SH-SY5Y (cell line): Measurements from ENCODE around the gene NECTIN1.

Experiments
- GATA2 ChIP-seq: IDR thresholded peaks from 2 replicates; pipeline ENCODE4 v1.6.1; 2011; ENCODE audit warnings: mild to moderate bottlenecking, low read depth, low read length
- GATA3 ChIP-seq: IDR thresholded peaks from 2 replicates; pipeline ENCODE4 v1.6.1; 2011; ENCODE audit warnings: low read depth, mild to moderate bottlenecking, low read length, moderate library complexity

NECTIN1 gene

GRCh38 chr11:119708384-119708783 is 20.6 kb downstream of the NECTIN1 start:
- TF ChIP-seq GATA3 (no peak), GATA2 (no peak)

DNA sequence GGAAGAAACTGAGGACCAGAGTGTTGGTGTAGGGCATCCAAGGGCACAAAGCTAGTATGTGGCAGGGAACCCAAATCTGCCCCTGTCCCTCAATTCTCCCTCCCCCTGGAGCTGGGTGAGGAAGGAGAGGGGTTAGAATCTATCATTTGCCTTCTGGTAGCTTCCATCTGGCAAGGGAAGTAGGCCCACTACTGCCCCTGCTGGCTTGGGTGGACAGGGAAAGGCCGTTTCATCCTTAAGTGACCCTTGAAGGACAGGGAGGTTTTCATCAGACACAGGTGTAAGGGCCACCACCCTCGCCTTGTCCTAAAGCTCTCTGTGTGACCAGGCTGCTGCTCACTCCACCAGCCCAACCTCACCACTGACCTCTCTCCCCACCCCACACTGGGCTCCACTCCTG is 22.1 kb downstream of the NECTIN1 start:
- no peak for TF ChIP-seq GATA3

DNA sequence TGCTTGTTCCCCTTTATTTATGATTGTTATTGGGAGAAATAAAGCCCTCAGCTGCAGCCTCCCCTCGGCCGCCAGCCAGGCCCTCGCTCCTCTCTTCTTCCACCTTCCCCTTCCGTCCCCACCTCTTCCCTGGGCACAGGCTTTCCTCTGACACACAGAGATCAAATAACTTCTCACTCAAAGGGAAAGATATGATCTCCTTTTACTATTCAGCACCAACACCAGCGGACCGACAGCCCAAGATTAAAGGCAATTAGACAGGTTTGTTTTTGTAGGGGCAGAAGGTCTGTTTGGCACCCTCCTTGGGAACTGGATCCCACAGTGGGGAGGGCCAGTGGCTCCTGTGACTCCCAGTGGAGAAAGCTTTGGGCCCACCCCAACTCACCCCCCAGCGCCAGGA is 23.0 kb downstream of the NECTIN1 start:
- TF ChIP-seq GATA3 (no peak), GATA2 (no peak)

- TF ChIP-seq GATA2 (no peak), GATA3 (no peak)
Measured at GRCh38 chr11:119705362-119705761, 23.6 kb downstream of the NECTIN1 start.

GRCh38 chr11:119704849-119705248 is 24.2 kb downstream of the NECTIN1 start:
- TF ChIP-seq GATA2, result no peak
- TF ChIP-seq GATA3, result no peak

DNA sequence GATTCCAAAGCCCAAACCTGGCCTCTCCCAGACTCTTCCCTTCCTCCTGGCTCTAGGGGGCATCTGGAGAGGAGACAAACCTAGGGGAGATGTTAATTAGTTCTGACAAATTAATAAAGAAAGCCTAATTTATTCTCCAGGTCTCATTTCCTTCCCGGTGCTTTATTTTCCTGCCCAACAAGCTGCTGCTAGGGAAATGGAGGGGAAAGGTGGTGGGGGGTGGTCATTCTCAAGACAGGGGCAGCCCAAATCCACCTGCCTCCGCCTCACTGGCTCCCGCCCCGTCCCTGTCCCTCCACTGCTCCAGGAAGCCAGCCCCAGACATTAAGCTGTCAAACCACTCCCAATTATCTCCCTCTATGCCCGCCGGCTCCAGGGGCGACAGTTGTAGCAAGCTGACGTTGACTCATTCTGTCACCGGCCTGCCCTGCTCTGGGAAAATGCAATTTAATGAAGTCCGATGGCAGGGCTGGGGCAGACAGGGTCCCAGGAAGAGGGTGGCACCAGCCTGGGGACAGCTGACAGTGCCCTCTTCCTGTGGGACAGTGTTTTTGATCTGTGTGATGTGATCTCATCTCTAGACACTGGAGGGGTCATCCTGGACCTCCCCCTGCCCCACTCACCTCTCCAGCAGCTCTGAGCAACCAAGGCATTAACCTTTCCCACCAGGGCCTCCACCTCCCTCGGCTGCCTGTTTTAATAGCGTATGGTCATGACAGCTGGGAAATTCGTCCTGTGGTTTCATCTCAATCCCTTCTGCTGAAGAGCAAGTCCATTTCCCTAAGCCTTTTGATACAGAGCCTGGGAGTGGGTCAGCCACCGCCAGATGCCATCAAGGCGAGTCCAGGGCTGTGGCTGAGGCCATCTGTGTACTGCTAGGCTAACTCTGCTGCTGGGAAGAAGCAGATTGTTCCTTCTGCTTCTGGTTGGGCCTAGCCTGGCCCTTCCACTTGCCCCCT is 27.1 kb downstream of the NECTIN1 start:
- no peak for TF ChIP-seq GATA3
- TF ChIP-seq GATA2, result no peak

- TF ChIP-seq GATA3, result no peak
- no peak for TF ChIP-seq GATA2
Measured at GRCh38 chr11:119700536-119701346, 28.3 kb downstream of the NECTIN1 start.

GRCh38 chr11:119700030-119700429 is 29.0 kb downstream of the NECTIN1 start:
- no peak for TF ChIP-seq GATA2
- TF ChIP-seq GATA3, result no peak

GRCh38 chr11:119699227-119699626 is 29.8 kb downstream of the NECTIN1 start:
- TF ChIP-seq GATA3 (no peak), GATA2 (no peak)

GRCh38 chr11:119697882-119698281 is 31.1 kb downstream of the NECTIN1 start:
- no peak for TF ChIP-seq GATA2
- TF ChIP-seq GATA3, result no peak

GRCh38 chr11:119697445-119697844 is 31.6 kb downstream of the NECTIN1 start:
- TF ChIP-seq GATA2 (no peak), GATA3 (no peak)

DNA sequence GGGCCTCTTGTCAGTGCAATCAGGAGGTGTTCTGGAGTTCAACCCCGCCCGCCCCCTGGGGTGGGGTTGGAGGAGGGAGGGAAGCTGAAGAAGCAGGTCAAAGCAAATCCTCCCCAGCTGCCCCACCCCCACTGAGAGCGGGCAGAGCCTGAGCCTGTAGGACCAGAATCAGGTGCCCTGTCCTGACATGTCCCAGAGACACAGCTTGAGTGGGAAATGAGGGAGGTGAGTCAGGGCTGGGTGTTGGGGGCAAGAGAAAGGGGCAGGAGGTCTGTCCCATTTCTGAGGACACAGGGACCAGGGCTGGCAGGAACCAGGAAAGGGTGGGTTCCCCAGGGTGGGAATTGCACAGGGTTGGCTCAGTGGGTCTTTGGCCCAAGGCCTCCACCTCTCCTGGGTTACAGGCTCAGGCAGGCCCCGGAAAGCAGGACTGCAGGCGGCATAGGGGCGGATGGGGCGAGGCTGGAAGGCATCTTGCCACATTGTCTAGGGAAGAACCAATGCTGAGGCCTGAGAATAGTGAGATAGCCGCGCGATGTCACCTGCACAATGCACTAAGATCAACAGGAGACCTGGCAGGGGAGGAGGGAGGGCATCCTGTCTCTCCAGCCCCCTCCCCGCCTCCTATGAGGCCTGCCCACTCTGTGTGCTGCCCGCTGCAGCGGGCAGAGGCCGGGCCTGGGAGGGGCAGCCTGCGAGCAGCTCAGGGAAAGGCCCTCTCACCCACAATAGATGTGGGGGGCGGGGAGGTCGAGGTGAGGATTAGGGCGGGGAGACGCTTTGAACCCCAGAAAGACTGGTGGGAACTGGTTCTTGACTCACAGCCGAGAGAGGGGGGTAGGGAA is 32.4 kb downstream of the NECTIN1 start:
- TF ChIP-seq GATA3, result no peak
- TF ChIP-seq GATA2, result no peak

GRCh38 chr11:119694334-119694733 is 34.7 kb downstream of the NECTIN1 start:
- no peak for TF ChIP-seq GATA3
- TF ChIP-seq GATA2, result no peak
